OCI-LY1 (cell line): ENCODE data around the gene PHACTR2.

ENCODE experiments used
- CTCF ChIP-seq: fragments of 200-600 bp; sonication (generic), shearing (Covaris generic); IDR thresholded peaks from 2 replicates; pipeline ENCODE4 v1.5.1; 2017; ENCODE audit warnings: mild to moderate bottlenecking, antibody characterized with exemption, low read length, moderate library complexity, mixed read lengths
- EZH2 ChIP-seq: fragments of 200-600 bp; sonication (generic), shearing (Covaris generic); IDR thresholded peaks from 2 replicates; pipeline ENCODE4 v1.8.0; 2017; ENCODE audit warnings: borderline replicate concordance, mixed run types, mild to moderate bottlenecking, antibody characterized with exemption, low read length, moderate library complexity, mixed read lengths

- TF ChIP-seq CTCF, result no peak
- no peak for TF ChIP-seq EZH2
These were observed 55.7 kb downstream of the PHACTR2 start for GRCh38 chr6:143733510-143733909.
